ENCODE measurements around the gene EIF3A.

Gene EIF3A

DNA sequence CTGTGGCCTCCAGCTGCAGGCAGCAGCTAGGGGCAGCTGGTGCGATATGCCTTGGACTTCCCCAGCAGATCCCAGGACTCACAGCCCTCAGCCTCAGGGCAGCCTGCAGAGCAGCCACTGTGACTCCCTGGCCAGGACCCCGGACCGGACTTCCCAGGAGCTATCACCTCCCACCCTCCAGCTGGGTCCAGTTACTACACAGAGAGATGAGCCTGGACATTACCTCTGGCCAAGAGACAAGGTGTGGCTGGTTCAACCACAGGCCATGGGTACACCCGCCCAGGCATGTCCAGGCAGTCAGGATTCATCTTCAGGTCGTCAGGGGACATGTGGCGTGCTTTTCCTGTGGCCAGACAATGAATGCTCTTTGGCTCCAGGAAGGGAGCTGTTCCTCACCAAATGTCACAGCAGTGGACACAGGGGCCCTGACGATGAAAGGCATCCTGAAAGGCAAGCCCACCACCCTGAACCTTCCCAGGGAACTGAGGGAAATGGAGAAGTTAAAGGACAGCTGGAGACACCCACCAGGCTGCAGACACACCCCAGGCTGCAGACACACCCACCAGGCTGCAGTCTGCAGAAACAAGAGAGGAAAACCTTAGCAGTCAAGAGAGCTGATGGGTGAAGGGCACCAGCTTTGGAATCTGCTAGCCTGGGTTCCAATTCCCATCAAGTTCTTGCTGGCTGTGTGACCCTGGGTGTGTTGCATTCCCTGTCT is 76.9 kb downstream of the EIF3A start:
- TF ChIP-seq, protein P1, sequence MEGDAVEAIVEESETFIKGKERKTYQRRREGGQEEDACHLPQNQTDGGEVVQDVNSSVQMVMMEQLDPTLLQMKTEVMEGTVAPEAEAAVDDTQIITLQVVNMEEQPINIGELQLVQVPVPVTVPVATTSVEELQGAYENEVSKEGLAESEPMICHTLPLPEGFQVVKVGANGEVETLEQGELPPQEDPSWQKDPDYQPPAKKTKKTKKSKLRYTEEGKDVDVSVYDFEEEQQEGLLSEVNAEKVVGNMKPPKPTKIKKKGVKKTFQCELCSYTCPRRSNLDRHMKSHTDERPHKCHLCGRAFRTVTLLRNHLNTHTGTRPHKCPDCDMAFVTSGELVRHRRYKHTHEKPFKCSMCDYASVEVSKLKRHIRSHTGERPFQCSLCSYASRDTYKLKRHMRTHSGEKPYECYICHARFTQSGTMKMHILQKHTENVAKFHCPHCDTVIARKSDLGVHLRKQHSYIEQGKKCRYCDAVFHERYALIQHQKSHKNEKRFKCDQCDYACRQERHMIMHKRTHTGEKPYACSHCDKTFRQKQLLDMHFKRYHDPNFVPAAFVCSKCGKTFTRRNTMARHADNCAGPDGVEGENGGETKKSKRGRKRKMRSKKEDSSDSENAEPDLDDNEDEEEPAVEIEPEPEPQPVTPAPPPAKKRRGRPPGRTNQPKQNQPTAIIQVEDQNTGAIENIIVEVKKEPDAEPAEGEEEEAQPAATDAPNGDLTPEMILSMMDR (IDR thresholded peaks at IDR 0.05; ENCODE audit: low read depth, low read length), result no peak
- DNase-seq (ENCODE audit: extremely low read depth, low read depth), result no peak

DNA sequence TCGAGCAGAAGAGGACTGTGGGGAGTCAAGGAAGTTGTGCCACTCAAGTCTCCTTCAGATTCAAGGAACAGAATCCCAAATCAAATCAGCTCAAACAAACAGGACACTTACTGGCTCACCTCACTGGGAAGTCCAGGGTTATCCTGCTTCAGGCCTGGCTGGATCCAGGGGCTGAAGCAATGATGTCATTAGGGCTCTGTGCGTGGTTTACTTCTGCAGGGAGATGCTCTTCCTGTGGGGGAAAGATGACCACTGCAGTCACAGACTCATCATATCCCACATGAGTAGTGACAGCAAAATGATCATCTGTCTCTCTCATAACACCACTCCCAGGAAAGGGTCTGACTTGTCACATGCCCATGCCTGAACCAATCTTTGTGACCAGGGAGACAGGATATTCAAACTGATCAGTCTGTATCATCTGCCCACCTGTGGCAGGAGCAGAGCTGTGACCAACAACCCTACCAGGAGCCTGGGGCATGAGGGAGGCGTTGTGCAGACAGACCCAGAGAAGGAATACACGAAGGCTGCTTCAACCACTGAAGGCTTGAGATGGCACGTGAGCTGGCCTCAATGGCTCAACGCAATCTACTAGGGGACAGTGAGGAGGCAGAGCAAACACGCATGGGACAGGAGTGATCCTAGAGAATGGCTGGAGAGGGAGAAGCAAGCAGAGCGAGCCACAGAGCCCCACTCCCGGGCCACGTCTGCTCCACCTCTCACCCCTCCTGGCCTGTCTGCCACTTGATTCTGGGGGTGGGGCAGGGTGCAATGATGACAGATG is 78.7 kb downstream of the EIF3A start:
- TF ChIP-seq, protein P1 (IDR thresholded peaks at IDR 0.05; ENCODE audit: low read depth, low read length), result no peak
- DNase-seq (ENCODE audit: extremely low read depth, low read depth), result no peak

DNA sequence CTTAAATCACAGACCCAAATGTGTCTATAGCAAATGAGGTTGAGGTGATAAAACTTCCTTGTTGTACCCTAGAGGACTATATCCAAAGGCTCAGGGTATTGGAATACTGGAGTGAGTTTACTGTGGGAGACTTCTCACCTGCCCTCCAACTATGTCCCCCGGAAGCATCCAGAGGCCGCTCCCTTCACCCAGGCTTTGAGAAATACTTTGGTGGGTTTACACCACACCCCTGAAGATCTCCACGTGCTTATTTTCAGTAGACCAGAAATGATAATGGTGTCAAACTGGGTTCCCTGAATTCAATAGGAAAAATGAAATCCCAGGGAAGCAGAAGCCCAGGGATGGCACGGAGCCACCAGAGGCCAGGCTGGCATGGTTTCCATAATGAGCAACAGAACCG is 82.4 kb downstream of the EIF3A start:
- TF ChIP-seq, protein P1 (IDR thresholded peaks at IDR 0.05; ENCODE audit: low read depth, low read length), result no peak
- DNase-seq (ENCODE audit: extremely low read depth, low read depth), result no peak

DNA sequence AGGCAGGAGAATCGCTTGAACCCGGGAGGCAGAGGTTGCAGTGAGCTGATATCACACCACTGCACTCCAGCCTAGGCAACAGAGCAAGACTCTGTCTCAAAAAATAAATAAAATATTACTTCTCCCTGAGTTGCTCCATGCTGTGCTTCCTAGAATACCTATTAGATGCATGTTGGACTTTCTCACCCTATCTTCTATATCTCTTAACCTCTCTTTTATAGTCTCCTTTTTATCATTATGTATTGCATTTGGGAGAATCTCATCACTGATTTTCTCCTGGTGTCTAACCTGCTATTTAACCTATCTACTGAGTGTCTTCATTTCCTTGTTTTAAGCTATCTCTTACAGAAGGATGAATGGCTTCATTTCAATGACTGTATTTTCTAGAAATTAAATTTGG is 83.2 kb downstream of the EIF3A start:
- DNase-seq (ENCODE audit: extremely low read depth, low read depth), result no peak
- TF ChIP-seq, protein P1 (IDR thresholded peaks at IDR 0.05; ENCODE audit: low read depth, low read length), result no peak

DNA sequence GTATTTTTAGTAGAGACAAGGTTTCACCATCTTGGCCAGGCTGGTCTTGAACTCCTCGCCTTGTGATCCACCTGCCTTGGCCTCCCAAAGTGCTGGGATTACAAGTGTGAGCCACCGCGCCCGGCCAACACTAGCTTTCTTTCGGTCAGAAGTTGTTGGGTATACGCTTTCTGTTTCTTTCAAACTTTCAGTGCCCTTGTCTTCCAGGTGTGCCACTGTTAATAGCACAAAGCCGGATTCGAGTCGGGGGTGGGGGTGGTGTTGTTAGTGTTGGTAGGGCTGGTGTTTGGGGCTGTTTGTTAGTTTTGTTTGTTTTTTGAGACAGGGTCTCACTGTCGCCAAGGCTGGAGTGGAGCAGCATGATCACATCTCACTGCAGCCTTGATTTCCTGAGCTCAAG is 84.9 kb downstream of the EIF3A start:
- TF ChIP-seq, protein P1 (IDR thresholded peaks at IDR 0.05; ENCODE audit: low read depth, low read length), result no peak
- no peak for DNase-seq (ENCODE audit: extremely low read depth, low read depth)

DNA sequence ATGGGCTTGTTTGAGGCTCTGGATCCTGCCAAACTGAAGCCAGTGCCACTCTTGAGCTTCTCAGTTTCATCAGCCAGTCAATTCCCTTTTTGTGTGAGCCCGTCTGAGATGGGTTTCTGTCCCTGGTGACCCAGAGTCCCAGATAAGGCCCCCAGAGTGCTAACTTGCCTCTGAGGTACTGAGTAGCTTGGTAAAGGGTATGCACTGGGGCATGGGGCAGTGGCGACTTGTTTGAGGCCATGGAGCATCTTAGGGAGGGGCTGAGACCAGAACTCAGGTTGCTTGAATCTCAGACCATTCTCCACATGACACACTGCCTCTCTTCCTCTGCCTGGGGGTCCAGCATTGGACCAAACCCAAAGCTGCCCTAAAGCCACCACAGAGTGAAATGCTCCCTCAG is 86.3 kb downstream of the EIF3A start:
- DNase-seq (ENCODE audit: extremely low read depth, low read depth), result no peak
- TF ChIP-seq, protein P1 (IDR thresholded peaks at IDR 0.05; ENCODE audit: low read depth, low read length), result no peak

DNA sequence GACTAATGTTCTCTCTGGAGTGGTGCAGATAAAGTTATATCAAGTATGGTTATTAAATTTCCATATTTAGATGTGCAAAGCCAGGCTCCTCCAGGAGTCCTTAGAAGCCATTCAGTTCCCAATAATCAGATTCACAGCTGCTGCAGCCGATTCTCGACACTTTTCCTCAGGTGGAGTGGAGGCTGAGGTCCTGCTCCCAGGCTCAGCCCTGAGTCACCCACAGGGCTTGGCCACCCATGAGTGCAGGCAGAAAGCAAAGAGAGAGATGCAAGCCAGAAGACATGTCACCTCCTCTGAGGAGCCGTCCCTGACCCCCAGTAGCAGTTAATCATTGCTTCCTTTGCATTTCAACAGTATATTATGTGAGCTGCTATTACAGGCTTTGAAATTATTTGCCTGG is 87.4 kb downstream of the EIF3A start:
- DNase-seq (ENCODE audit: extremely low read depth, low read depth), result no peak
- TF ChIP-seq, protein P1 (IDR thresholded peaks at IDR 0.05; ENCODE audit: low read depth, low read length), result no peak

All from AG09319 (cell line).